H1 (cell line): ENCODE results near the gene MAP7D1.

ENCODE experiments used
- BCL11A ChIP-seq, 2 experiments: IDR thresholded peaks; one replicate each; pipeline ENCODE4 v1.6.1; 2011; ENCODE audit warnings: low read depth in 2 of 2, low read length in 2 of 2, mild to moderate bottlenecking in 2 of 2
- GTF2F1 ChIP-seq: IDR thresholded peaks from 2 replicates; pipeline ENCODE4 v1.6.1; 2012; ENCODE audit warnings: low read depth, low read length, improper control_type of control experiment, borderline replicate concordance
- JUN ChIP-seq: IDR thresholded peaks from 2 replicates; pipeline ENCODE4 v1.6.1; 2011; ENCODE audit warnings: low read depth, mild to moderate bottlenecking, improper control_type of control experiment, low read length
- MAFK ChIP-seq: IDR thresholded peaks from 2 replicates; pipeline ENCODE4 v1.6.1; 2012; ENCODE audit warnings: low read depth, mild to moderate bottlenecking, improper control_type of control experiment, low read length
- SIN3A ChIP-seq, 2 experiments: IDR thresholded peaks in 1 of 2; conservative IDR thresholded peaks in 1 of 2; 2 replicates each; pipeline ENCODE4 v1.6.1; 2011 to 2012; ENCODE audit warnings: low read length in 2 of 2, improper control_type of control experiment in 1 of 2, low read depth in 1 of 2, mild to moderate bottlenecking in 1 of 2
- SP2 ChIP-seq: IDR thresholded peaks from 2 replicates; pipeline ENCODE4 v1.6.1; 2012; ENCODE audit warnings: mild to moderate bottlenecking, low read length, inconsistent platforms
- TAF1 ChIP-seq: IDR thresholded peaks from 2 replicates; pipeline ENCODE4 v1.6.1; 2011; ENCODE audit warnings: mild to moderate bottlenecking, low read depth, low read length
- ZNF274 ChIP-seq: IDR thresholded peaks from 2 replicates; pipeline ENCODE4 v1.7.0; 2012; ENCODE audit warnings: low read length, borderline replicate concordance; ENCODE audit errors: extremely low read depth
- TF ChIP-seq, protein P1 (sequence below): IDR thresholded peaks from 2 replicates; pipeline ENCODE4 v1.6.1; 2012; ENCODE audit warnings: inconsistent platforms
- TF ChIP-seq, protein P2 (sequence below), 3 experiments: IDR thresholded peaks; 1 replicate in 2 of 3; 2 replicates in 1 of 3; pipeline versions ENCODE4 v1.5.1 to v1.6.1; 2011; ENCODE audit warnings: low read length in 3 of 3, mild to moderate bottlenecking in 3 of 3, inconsistent platforms in 2 of 3, low read depth in 1 of 3, moderate library complexity in 1 of 3; ENCODE audit not compliant: insufficient read depth in 1 of 3; ENCODE audit errors: control extremely low read depth in 1 of 3
- TF ChIP-seq, protein P3 (sequence below): IDR thresholded peaks from 2 replicates; pipeline ENCODE4 v1.6.1; 2012; ENCODE audit warnings: low read length, inconsistent platforms

DNA sequence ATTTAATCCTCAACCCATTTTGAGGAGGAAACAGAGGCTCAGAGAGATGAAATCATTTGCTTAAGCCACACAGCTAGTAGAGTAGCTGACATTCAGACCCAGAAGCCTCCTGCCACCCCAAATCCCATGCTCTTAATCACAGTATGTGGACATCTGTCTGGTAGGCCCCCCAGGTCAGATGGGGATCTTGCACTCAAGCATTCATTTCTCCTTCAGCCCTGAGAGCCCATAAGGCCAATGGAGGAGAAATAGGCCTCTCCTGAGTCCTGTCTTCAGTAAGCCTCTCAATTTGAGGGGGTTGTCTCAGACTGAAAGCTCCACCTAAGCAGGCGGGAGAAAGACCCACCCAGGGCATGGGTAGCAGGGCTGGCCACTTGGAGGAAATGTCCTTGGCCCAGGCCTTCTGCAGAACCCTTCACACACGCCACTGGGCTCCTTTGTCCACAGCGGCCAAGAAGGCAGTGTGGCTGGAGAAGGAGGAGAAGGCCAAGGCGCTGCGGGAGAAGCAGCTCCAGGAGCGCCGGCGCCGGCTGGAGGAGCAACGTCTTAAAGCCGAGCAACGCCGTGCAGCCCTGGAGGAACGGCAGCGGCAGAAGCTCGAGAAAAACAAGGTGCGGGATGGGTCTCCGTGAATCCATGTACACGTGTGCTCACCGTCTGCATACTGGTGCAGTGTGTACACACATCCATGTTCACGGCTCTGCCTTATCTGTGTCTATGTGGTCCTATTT is 16.2 kb downstream of the MAP7D1 start:
- TF ChIP-seq BCL11A (IDR thresholded peaks at IDR 0.05; ENCODE audit: low read depth in 2 of 2, low read length in 2 of 2) (no peak), SIN3A (conservative IDR thresholded peaks at IDR 0.05 in 1 of 2, IDR thresholded peaks at IDR 0.05 in 1 of 2; ENCODE audit: low read depth in 1 of 2, low read length in 2 of 2) (no peak), MAFK (no peak), ZNF274 (no peak), SP2 (no peak), GTF2F1 (no peak), JUN (no peak), TAF1 (no peak)
- TF ChIP-seq, protein P1, sequence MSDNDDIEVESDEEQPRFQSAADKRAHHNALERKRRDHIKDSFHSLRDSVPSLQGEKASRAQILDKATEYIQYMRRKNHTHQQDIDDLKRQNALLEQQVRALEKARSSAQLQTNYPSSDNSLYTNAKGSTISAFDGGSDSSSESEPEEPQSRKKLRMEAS = no peak
- TF ChIP-seq, protein P2, sequence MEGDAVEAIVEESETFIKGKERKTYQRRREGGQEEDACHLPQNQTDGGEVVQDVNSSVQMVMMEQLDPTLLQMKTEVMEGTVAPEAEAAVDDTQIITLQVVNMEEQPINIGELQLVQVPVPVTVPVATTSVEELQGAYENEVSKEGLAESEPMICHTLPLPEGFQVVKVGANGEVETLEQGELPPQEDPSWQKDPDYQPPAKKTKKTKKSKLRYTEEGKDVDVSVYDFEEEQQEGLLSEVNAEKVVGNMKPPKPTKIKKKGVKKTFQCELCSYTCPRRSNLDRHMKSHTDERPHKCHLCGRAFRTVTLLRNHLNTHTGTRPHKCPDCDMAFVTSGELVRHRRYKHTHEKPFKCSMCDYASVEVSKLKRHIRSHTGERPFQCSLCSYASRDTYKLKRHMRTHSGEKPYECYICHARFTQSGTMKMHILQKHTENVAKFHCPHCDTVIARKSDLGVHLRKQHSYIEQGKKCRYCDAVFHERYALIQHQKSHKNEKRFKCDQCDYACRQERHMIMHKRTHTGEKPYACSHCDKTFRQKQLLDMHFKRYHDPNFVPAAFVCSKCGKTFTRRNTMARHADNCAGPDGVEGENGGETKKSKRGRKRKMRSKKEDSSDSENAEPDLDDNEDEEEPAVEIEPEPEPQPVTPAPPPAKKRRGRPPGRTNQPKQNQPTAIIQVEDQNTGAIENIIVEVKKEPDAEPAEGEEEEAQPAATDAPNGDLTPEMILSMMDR (IDR thresholded peaks at IDR 0.05; ENCODE audit: control extremely low read depth in 1 of 3, insufficient read depth in 1 of 3, low read depth in 1 of 3, low read length in 3 of 3) = no peak
- TF ChIP-seq, protein P3, sequence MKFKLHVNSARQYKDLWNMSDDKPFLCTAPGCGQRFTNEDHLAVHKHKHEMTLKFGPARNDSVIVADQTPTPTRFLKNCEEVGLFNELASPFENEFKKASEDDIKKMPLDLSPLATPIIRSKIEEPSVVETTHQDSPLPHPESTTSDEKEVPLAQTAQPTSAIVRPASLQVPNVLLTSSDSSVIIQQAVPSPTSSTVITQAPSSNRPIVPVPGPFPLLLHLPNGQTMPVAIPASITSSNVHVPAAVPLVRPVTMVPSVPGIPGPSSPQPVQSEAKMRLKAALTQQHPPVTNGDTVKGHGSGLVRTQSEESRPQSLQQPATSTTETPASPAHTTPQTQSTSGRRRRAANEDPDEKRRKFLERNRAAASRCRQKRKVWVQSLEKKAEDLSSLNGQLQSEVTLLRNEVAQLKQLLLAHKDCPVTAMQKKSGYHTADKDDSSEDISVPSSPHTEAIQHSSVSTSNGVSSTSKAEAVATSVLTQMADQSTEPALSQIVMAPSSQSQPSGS = no peak
